AG04450 (cell line): ENCODE measurements around the gene SIX2. TPM values are rescaled to one million over a fixed set of nuclear protein-coding genes. Genes with fewer than 3 reads are reported as not detected.

Experiments
- CTCF ChIA-PET: fragments of 300-600, 350-600 bp; formaldehyde crosslinking; extraction: SDS; loops from one replicate; lab custom pipeline; 2022; ENCODE audit warnings: antibody characterized with exemption, inconsistent platforms; lab: Charles Lee
- POLR2A ChIA-PET: fragments of 350-600 bp; formaldehyde crosslinking; extraction: SDS; loops from one replicate; lab custom pipeline; 2021; ENCODE audit warnings: antibody characterized with exemption, inconsistent platforms; lab: Yijun Ruan, JAX
- DNase-seq: peaks from one replicate; pipeline ENCODE4 v3.0.0-alpha.2; 2011; ENCODE audit warnings: low read depth, low spot score
- H3K27ac ChIP-seq: one replicate; pipeline ENCODE4 v1.5.1; 2012; ENCODE audit warnings: low read depth, low read length, control low read depth
- H3K27me3 ChIP-seq: one replicate; pipeline ENCODE4 v1.6.0; 2012; ENCODE audit warnings: low read length; ENCODE audit not compliant: control insufficient read depth, insufficient read depth
- H3K4me3 ChIP-seq: 2 replicates; pipeline ENCODE4 v1.5.1; 2011; ENCODE audit warnings: mild to moderate bottlenecking, low read depth, low read length, control low read depth
- H3K9me3 ChIP-seq: 2 replicates; pipeline ENCODE4 v1.5.1; 2012; ENCODE audit warnings: low read length; ENCODE audit not compliant: control insufficient read depth, insufficient read depth
- polyA plus RNA-seq: library from polyadenylated mRNA; depleted of rRNA; stranded (reverse); fragments of >200 nt; gene quantifications from 2 replicates; pipeline ENCODE4 v1.2.3, GENCODE V29; 2011
- TF ChIP-seq, protein P1 (sequence below): IDR thresholded peaks from 2 replicates; pipeline ENCODE4 v1.5.1; 2011; ENCODE audit warnings: low read depth, low read length, control low read depth, inconsistent platforms

SIX2 gene
- polyA plus RNA-seq, 1 experiment: not detected

GRCh38 chr2:44972771-44973535 lies 36.3 kb downstream of the SIX2 start:
- Histone ChIP-seq H3K9me3 (no peaks in the 10 kb centered on the region), H3K27me3 (peaks cover 37% of the 10 kb centered on the region), H3K4me3 (no peak overlapping the region), H3K27ac (no peak overlapping the region)
- no peak for DNase-seq
- CTCF ChIA-PET: interaction anchor here (0.8 to 2.1 kb wide), 5 partner anchors 9 to 605 kb away, joined by 3 to 13 read pairs (median 3); no protein-coding TSS in a partner anchor
- TF ChIP-seq, protein P1, sequence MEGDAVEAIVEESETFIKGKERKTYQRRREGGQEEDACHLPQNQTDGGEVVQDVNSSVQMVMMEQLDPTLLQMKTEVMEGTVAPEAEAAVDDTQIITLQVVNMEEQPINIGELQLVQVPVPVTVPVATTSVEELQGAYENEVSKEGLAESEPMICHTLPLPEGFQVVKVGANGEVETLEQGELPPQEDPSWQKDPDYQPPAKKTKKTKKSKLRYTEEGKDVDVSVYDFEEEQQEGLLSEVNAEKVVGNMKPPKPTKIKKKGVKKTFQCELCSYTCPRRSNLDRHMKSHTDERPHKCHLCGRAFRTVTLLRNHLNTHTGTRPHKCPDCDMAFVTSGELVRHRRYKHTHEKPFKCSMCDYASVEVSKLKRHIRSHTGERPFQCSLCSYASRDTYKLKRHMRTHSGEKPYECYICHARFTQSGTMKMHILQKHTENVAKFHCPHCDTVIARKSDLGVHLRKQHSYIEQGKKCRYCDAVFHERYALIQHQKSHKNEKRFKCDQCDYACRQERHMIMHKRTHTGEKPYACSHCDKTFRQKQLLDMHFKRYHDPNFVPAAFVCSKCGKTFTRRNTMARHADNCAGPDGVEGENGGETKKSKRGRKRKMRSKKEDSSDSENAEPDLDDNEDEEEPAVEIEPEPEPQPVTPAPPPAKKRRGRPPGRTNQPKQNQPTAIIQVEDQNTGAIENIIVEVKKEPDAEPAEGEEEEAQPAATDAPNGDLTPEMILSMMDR: no peak
- POLR2A ChIA-PET: no interaction called here

GRCh38 chr2:44970846-44971450 lies 38.3 kb downstream of the SIX2 start:
- ChIA-PET POLR2A (no interaction called here), CTCF (interaction anchor here (1.0 to 2.0 kb wide), 5 partner anchors 9 to 524 kb away, joined by 3 to 9 read pairs (median 3); no protein-coding TSS in a partner anchor)
- DNase-seq: no peak
- peaks cover 44% of the 10 kb centered on the region for H3K27me3 ChIP-seq
- TF ChIP-seq, protein P1: no peak
- H3K27ac ChIP-seq: no peak overlapping the region
- H3K9me3 ChIP-seq: no peaks in the 10 kb centered on the region
- no peak overlapping the region for H3K4me3 ChIP-seq

- Histone ChIP-seq H3K4me3 (no peak overlapping the region), H3K9me3 (no peaks in the 10 kb centered on the region), H3K27ac (no peak overlapping the region), H3K27me3 (peaks cover 36% of the 10 kb centered on the region)
- no peak for DNase-seq
- TF ChIP-seq, protein P1: no peak
- ChIA-PET POLR2A (no interaction called here), CTCF (interaction anchor here (0.5 to 2.0 kb wide), 7 partner anchors 10 to 525 kb away, joined by 3 to 9 read pairs (median 3); no protein-coding TSS in a partner anchor)
These were observed 39.3 kb downstream of the SIX2 start for GRCh38 chr2:44969936-44970335.

GRCh38 chr2:44967727-44968432 lies 41.4 kb downstream of the SIX2 start:
- DNase-seq: no peak
- Histone ChIP-seq H3K27ac (no peak overlapping the region), H3K9me3 (no peaks in the 10 kb centered on the region), H3K4me3 (no peak overlapping the region), H3K27me3 (peaks cover 29% of the 10 kb centered on the region)
- ChIA-PET CTCF (interaction anchor here (0.7 to 1.3 kb wide), 3 partner anchors 12 to 527 kb away, joined by 3 to 4 read pairs (median 4); no protein-coding TSS in a partner anchor), POLR2A (no interaction called here)
- TF ChIP-seq, protein P1: no peak
